ENCODE data around the gene KLK3.

KLK3 gene

DNA sequence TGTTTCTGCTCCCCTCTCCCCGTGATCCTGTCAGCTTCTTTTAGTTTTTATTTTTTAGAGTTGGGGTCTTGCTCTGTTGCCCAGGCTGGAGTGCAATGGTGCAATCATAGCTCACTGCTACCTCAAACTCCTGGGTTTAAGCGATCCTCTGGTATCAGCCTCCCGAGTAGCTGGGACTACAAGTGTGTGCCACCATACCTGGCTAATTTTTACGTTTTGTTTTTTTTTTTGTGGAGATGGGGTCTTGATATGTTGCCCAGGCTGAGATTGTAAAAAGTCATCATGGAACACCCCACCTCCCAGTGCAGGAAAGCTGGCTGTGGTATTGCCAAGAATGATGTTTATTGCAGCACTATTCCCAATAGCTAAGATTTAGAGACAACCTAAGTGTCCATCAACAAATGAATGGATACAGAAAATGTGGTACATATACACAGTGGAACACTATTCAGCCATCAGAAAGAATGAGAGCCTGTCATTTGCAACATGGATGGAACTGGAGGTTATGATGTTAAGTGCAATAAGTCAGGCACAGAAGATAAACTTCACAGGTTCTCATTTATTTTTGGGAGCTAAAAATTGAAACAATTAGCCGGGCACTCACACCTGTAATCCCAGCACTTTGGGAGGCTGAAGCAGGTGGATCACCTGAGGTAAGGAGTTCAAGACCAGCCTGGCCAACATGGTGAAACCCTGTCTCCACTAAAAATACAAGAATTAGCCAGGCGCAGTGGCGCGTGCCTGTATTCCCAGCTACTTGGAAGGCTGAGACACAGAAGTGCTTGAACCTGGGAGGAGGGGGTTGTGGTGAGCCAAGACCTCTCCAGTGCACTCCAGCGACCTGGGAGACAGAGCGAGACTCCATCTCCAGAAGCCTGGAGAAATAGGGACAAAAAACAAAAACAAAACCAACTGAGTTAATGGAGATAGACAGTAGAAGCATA, 14.7 kb upstream of the KLK3 start:
- no peak overlapping the region for H2BK5ac ChIP-seq (ENCODE audit: low read depth, low read length, poor library complexity, severe bottlenecking)
- 73% methylated on average over 10 of the region's 10 CpGs for WGBS
- no peak overlapping the region for H3K14ac ChIP-seq (ENCODE audit: low read length in 2 of 2)
- H3K4me1 ChIP-seq (ENCODE audit: control insufficient read depth, insufficient read depth, low read depth, low read length) = no peaks in the 10 kb centered on the region
- no peak overlapping the region for H3K4ac ChIP-seq (ENCODE audit: low read depth in 1 of 2, low read length in 2 of 2)
- H2BK15ac ChIP-seq (ENCODE audit: low read depth, poor library complexity, severe bottlenecking) = no peak overlapping the region
- no peak overlapping the region for H3K9ac ChIP-seq (ENCODE audit: low read length)
- H2BK12ac ChIP-seq (ENCODE audit: low read length in 2 of 2) = no peak overlapping the region
- H4K8ac ChIP-seq (ENCODE audit: low read length) = no peak overlapping the region
- no peak overlapping the region for H2AFZ ChIP-seq (ENCODE audit: low read depth, low read length)
- H2AK5ac ChIP-seq (ENCODE audit: low read length, severe bottlenecking) = no peak overlapping the region
- no peak overlapping the region for H3K4me2 ChIP-seq (ENCODE audit: low read length, poor library complexity, severe bottlenecking)
- H3K9me3 ChIP-seq (ENCODE audit: control insufficient read depth, low read length) = no peaks in the 10 kb centered on the region
- peaks cover 0 to 34% of the 10 kb centered on the region in 2 experiments for H3K27me3 ChIP-seq (ENCODE audit: control insufficient read depth in 1 of 2, insufficient read depth in 1 of 2, low read length in 2 of 2)
- H3K27ac ChIP-seq (ENCODE audit: low read length, poor library complexity, severe bottlenecking) = no peak overlapping the region
- H3K18ac ChIP-seq (ENCODE audit: low read depth in 1 of 2, low read length in 2 of 2) = no peak overlapping the region
- no peak for DNase-seq
- H3K79me1 ChIP-seq (replicated peaks; ENCODE audit: low read length, poor library complexity, severe bottlenecking) = no peaks in the 10 kb centered on the region
- H2BK120ac ChIP-seq (ENCODE audit: low read depth, low read length) = no peak overlapping the region
- no peaks in the 10 kb centered on the region for H3K36me3 ChIP-seq (ENCODE audit: control insufficient read depth in 1 of 2, insufficient read depth in 2 of 2, low read depth in 1 of 2, low read length in 2 of 2)
- H3K23ac ChIP-seq (ENCODE audit: low read length in 2 of 2) = no peak overlapping the region
- no peak overlapping the region for H4K91ac ChIP-seq (ENCODE audit: low read length)
- H3K4me3 ChIP-seq (ENCODE audit: insufficient read depth in 1 of 2, low read depth in 1 of 2, low read length in 2 of 2) = no peak overlapping the region

DNA sequence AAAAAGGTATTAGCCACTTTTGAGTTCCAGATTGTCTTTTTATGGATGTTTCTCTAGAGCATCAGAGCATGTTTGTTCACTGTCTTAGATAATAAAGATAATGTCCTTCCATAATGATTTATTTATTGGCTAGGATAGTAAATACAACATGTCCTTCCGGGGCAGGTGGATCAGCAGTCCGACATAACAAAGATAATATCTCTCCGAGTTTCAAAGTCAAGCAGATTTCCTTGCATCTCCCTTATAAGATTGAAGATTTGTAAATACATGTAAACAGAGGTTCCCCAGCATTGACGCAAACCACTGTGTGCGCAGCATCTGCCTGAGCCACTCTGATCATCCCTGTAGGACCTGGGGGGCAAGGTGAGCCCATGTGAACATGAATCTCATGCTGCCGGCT, 12.6 kb upstream of the KLK3 start:
- no peaks in the 10 kb centered on the region for H3K36me3 ChIP-seq (ENCODE audit: control insufficient read depth in 1 of 2, insufficient read depth in 2 of 2, low read depth in 1 of 2, low read length in 2 of 2)
- H3K27me3 ChIP-seq (ENCODE audit: control insufficient read depth in 1 of 2, insufficient read depth in 1 of 2, low read length in 2 of 2) = peaks cover 0 to 12% of the 10 kb centered on the region in 2 experiments
- no peaks in the 10 kb centered on the region for H3K4me1 ChIP-seq (ENCODE audit: control insufficient read depth, insufficient read depth, low read depth, low read length)
- no peak overlapping the region for H2BK15ac ChIP-seq (ENCODE audit: low read depth, poor library complexity, severe bottlenecking)
- no peak for DNase-seq
- H3K27ac ChIP-seq (ENCODE audit: low read length, poor library complexity, severe bottlenecking) = no peak overlapping the region
- H3K4ac ChIP-seq (ENCODE audit: low read depth in 1 of 2, low read length in 2 of 2) = no peak overlapping the region
- H3K14ac ChIP-seq (ENCODE audit: low read length in 2 of 2) = no peak overlapping the region
- no peak overlapping the region for H4K8ac ChIP-seq (ENCODE audit: low read length)
- no peaks in the 10 kb centered on the region for H3K9me3 ChIP-seq (ENCODE audit: control insufficient read depth, low read length)
- H2BK120ac ChIP-seq (ENCODE audit: low read depth, low read length) = no peak overlapping the region
- H3K79me1 ChIP-seq (replicated peaks; ENCODE audit: low read length, poor library complexity, severe bottlenecking) = no peaks in the 10 kb centered on the region
- no peak overlapping the region for H3K23ac ChIP-seq (ENCODE audit: low read length in 2 of 2)
- H3K9ac ChIP-seq (ENCODE audit: low read length) = no peak overlapping the region
- no peak overlapping the region for H2BK12ac ChIP-seq (ENCODE audit: low read length in 2 of 2)
- H2BK5ac ChIP-seq (ENCODE audit: low read depth, low read length, poor library complexity, severe bottlenecking) = no peak overlapping the region
- H3K18ac ChIP-seq (ENCODE audit: low read depth in 1 of 2, low read length in 2 of 2) = no peak overlapping the region
- H2AK5ac ChIP-seq (ENCODE audit: low read length, severe bottlenecking) = no peak overlapping the region
- no peak overlapping the region for H3K4me2 ChIP-seq (ENCODE audit: low read length, poor library complexity, severe bottlenecking)
- H2AFZ ChIP-seq (ENCODE audit: low read depth, low read length) = no peak overlapping the region
- H3K4me3 ChIP-seq (ENCODE audit: insufficient read depth in 1 of 2, low read depth in 1 of 2, low read length in 2 of 2) = no peak overlapping the region
- 79% methylated on average over 4 of the region's 6 CpGs for WGBS
- no peak overlapping the region for H4K91ac ChIP-seq (ENCODE audit: low read length)

DNA sequence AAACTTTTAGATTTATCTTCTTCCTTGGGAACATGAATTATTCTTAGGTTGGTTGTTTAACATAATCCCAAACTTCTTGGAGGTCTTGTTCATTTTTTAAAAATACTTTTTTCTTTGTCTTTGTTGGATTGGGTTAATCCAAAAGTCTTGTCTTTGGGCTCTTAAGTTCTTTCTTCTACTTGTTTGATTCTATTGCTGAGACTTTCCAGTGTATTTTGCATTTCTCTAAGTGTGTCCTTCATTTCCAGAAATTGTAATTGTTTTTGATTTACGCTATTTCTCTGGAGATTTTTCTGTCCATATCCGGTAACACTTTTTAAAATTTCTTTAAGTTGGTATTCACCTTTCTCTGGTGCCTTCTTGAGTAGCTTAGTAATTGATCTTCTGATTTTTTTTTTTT, 11.5 kb upstream of the KLK3 start:
- Histone ChIP-seq H3K4me3 (ENCODE audit: insufficient read depth in 1 of 2, low read depth in 1 of 2, low read length in 2 of 2) (no peak overlapping the region), H4K8ac (ENCODE audit: low read length) (no peak overlapping the region), H2AFZ (ENCODE audit: low read depth, low read length) (no peak overlapping the region), H2BK12ac (ENCODE audit: low read length in 2 of 2) (no peak overlapping the region), H3K4ac (ENCODE audit: low read depth in 1 of 2, low read length in 2 of 2) (no peak overlapping the region), H3K4me1 (ENCODE audit: control insufficient read depth, insufficient read depth, low read depth, low read length) (no peaks in the 10 kb centered on the region), H2AK5ac (ENCODE audit: low read length, severe bottlenecking) (no peak overlapping the region), H2BK15ac (ENCODE audit: low read depth, poor library complexity, severe bottlenecking) (no peak overlapping the region), H3K36me3 (ENCODE audit: control insufficient read depth in 1 of 2, insufficient read depth in 2 of 2, low read depth in 1 of 2, low read length in 2 of 2) (no peaks in the 10 kb centered on the region), H3K27me3 (ENCODE audit: control insufficient read depth in 1 of 2, insufficient read depth in 1 of 2, low read length in 2 of 2) (peaks cover 0 to 6% of the 10 kb centered on the region in 2 experiments), H3K18ac (ENCODE audit: low read depth in 1 of 2, low read length in 2 of 2) (no peak overlapping the region), H3K79me1 (replicated peaks; ENCODE audit: low read length, poor library complexity, severe bottlenecking) (no peaks in the 10 kb centered on the region), H3K9me3 (ENCODE audit: control insufficient read depth, low read length) (no peaks in the 10 kb centered on the region), H4K91ac (ENCODE audit: low read length) (no peak overlapping the region), H3K23ac (ENCODE audit: low read length in 2 of 2) (no peak overlapping the region), H3K9ac (ENCODE audit: low read length) (no peak overlapping the region), H3K27ac (ENCODE audit: low read length, poor library complexity, severe bottlenecking) (no peak overlapping the region), H3K4me2 (ENCODE audit: low read length, poor library complexity, severe bottlenecking) (no peak overlapping the region), H2BK5ac (ENCODE audit: low read depth, low read length, poor library complexity, severe bottlenecking) (no peak overlapping the region), H3K14ac (ENCODE audit: low read length in 2 of 2) (no peak overlapping the region), H2BK120ac (ENCODE audit: low read depth, low read length) (no peak overlapping the region)
- DNase-seq = no peak
- WGBS = 93% methylated on average over 2 of the region's 2 CpGs

DNA sequence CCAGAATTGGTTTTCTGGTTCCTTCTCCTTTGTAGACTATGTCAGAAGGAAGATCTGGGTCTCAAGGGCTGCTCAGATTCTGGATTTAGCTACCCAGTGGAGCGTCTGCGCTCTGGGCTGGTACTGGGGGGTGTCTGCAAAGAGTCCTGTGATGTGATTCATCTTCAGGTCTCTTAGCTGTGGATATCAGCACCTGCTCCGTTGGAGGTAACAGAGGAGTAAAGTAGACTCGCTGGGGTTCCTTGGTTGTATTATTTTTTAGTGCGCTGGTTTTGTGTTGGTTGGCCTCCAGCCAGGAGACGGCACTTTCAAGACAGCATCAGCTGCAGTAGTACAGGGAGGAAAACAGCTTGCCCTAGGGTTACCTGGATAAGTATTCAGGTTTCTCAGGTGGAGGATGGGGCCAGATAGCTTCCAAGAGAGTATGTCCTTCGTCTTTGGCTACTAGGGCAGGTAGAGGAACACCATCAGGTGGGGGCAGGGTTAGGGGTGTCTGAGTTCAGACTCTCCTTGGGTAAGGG, 11.0 kb upstream of the KLK3 start:
- Histone ChIP-seq H4K91ac (ENCODE audit: low read length) (no peak overlapping the region), H3K18ac (ENCODE audit: low read depth in 1 of 2, low read length in 2 of 2) (no peak overlapping the region), H3K9ac (ENCODE audit: low read length) (no peak overlapping the region), H3K23ac (ENCODE audit: low read length in 2 of 2) (no peak overlapping the region), H3K9me3 (ENCODE audit: control insufficient read depth, low read length) (no peaks in the 10 kb centered on the region), H3K27ac (ENCODE audit: low read length, poor library complexity, severe bottlenecking) (no peak overlapping the region), H3K4ac (ENCODE audit: low read depth in 1 of 2, low read length in 2 of 2) (no peak overlapping the region), H4K8ac (ENCODE audit: low read length) (no peak overlapping the region), H2AK5ac (ENCODE audit: low read length, severe bottlenecking) (no peak overlapping the region), H2AFZ (ENCODE audit: low read depth, low read length) (no peak overlapping the region), H2BK5ac (ENCODE audit: low read depth, low read length, poor library complexity, severe bottlenecking) (no peak overlapping the region), H3K14ac (ENCODE audit: low read length in 2 of 2) (no peak overlapping the region), H3K27me3 (ENCODE audit: control insufficient read depth in 1 of 2, insufficient read depth in 1 of 2, low read length in 2 of 2) (peaks cover 0 to 10% of the 10 kb centered on the region in 2 experiments), H2BK120ac (ENCODE audit: low read depth, low read length) (no peak overlapping the region), H3K4me3 (ENCODE audit: insufficient read depth in 1 of 2, low read depth in 1 of 2, low read length in 2 of 2) (no peak overlapping the region), H3K4me1 (ENCODE audit: control insufficient read depth, insufficient read depth, low read depth, low read length) (no peaks in the 10 kb centered on the region), H2BK15ac (ENCODE audit: low read depth, poor library complexity, severe bottlenecking) (no peak overlapping the region), H3K36me3 (ENCODE audit: control insufficient read depth in 1 of 2, insufficient read depth in 2 of 2, low read depth in 1 of 2, low read length in 2 of 2) (no peaks in the 10 kb centered on the region), H3K4me2 (ENCODE audit: low read length, poor library complexity, severe bottlenecking) (no peak overlapping the region), H2BK12ac (ENCODE audit: low read length in 2 of 2) (no peak overlapping the region), H3K79me1 (replicated peaks; ENCODE audit: low read length, poor library complexity, severe bottlenecking) (no peaks in the 10 kb centered on the region)
- whole genome bisulfite sequencing = 48% methylated on average over 7 of the region's 7 CpGs
- no peak for DNase-seq
